ENCODE measurements around the gene ZNF227. TPM values are rescaled to one million over a fixed set of nuclear protein-coding genes. Genes with fewer than 3 reads are reported as not detected.

ZNF227 gene
- total and polyA plus RNA-seq, 4 donors: 5.0 to 27.5 (median 12.3) TPM

DNA sequence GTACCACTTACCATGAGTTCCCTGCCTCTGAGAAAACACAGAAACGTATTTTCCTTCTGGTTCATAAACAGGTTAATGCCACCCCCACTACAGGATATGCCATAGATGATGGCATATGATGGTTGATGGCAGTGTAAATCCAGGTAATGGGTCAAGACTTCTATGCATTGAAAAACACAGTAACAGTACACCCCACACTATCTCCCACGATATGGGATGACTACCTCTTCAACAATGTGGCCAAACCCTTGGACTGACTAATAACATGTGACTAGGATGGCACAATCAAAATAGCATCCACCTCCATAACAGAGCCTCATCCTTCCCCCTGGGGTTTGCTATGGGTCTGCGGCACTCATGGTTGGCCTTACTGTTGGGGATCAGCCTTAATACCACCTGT is 70.5 kb downstream of the ZNF227 start:
- ATAC-seq (ENCODE audit: low FRiP score): no peak
- DNase-seq: no peak
- no peaks in the 10 kb centered on the region for H3K4me1 ChIP-seq (ENCODE audit: control insufficient read depth in 1 of 2, insufficient read depth in 2 of 2, low read length in 2 of 2)
- no peaks in the 10 kb centered on the region for H3K27me3 ChIP-seq (ENCODE audit: control insufficient read depth in 1 of 2, insufficient read depth in 2 of 2, low read length in 1 of 2)
- no peak overlapping the region for H3K27ac ChIP-seq (ENCODE audit: low read depth in 1 of 2, low read length in 2 of 2)
- 90 to 91% methylated on average over 3 of the region's 3 CpGs for WGBS, 2 donors
- no peak overlapping the region for H3K4me3 ChIP-seq (ENCODE audit: low read length in 2 of 2)
- peaks cover 9 to 11% of the 10 kb centered on the region in 2 donors for H3K36me3 ChIP-seq (ENCODE audit: control insufficient read depth in 1 of 2, insufficient read depth in 2 of 2, low read length in 1 of 2)
- peaks cover 22% of the 10 kb centered on the region for H3K9me3 ChIP-seq (ENCODE audit: control insufficient read depth, low read length)
- intact Hi-C loops (cut with DNase I): no loop called here

GRCh38 chr19:44284968-44285367 is 72.6 kb downstream of the ZNF227 start:
- H3K36me3 ChIP-seq (ENCODE audit: control insufficient read depth in 1 of 2, insufficient read depth in 2 of 2, low read length in 1 of 2): peaks cover 25 to 26% of the 10 kb centered on the region in 2 donors
- intact Hi-C loops (cut with DNase I): no loop called here
- DNase-seq: no peak
- H3K27me3 ChIP-seq (ENCODE audit: control insufficient read depth in 1 of 2, insufficient read depth in 2 of 2, low read length in 1 of 2): no peaks in the 10 kb centered on the region
- H3K27ac ChIP-seq (ENCODE audit: low read depth in 1 of 2, low read length in 2 of 2): no peak overlapping the region
- peaks cover 31% of the 10 kb centered on the region for H3K9me3 ChIP-seq (ENCODE audit: control insufficient read depth, low read length)
- ATAC-seq (ENCODE audit: low FRiP score): no peak
- WGBS, 2 donors: 64 to 83% methylated on average over 4 of the region's 4 CpGs
- H3K4me3 ChIP-seq (ENCODE audit: low read length in 2 of 2): no peak overlapping the region
- no peaks in the 10 kb centered on the region for H3K4me1 ChIP-seq (ENCODE audit: control insufficient read depth in 1 of 2, insufficient read depth in 2 of 2, low read length in 2 of 2)

Other genes with a start within 250 kb of the ZNF227 start
- gene ZNF155, start 228.3 kb upstream of the ZNF227 start, total RNA-seq: 10 to 100 TPM in 1 of 2 donors, 1 to 10 TPM in 1; 7.1 to 10.8 TPM
- gene ZNF155, start 228.3 kb upstream of the ZNF227 start, polyA plus RNA-seq: 1 to 10 TPM; 6.0 to 9.0 TPM
- gene ZNF230, start 209.6 kb upstream of the ZNF227 start, total RNA-seq: 1 to 10 TPM; 4.2 to 6.0 TPM
- 1 to 10 TPM in 1 of 2 donors, under 1 TPM in 1; 0.75 to 2.6 TPM for gene ZNF230, start 209.6 kb upstream of the ZNF227 start, polyA plus RNA-seq
- gene ZNF222, start 187.2 kb upstream of the ZNF227 start, total RNA-seq: 1 to 10 TPM; 4.1 to 4.4 TPM
- 1 to 10 TPM; 3.9 to 5.4 TPM for gene ZNF222, start 187.2 kb upstream of the ZNF227 start, polyA plus RNA-seq
- gene ZNF223, start 160.5 kb upstream of the ZNF227 start, total RNA-seq: 1 to 10 TPM; 3.8 to 6.3 TPM
- 1 to 10 TPM; 3.5 to 4.6 TPM for gene ZNF223, start 160.5 kb upstream of the ZNF227 start, polyA plus RNA-seq
- gene ZNF284, start 140.4 kb upstream of the ZNF227 start, total RNA-seq: 1 to 10 TPM; 2.7 to 3.7 TPM
- gene ZNF284, start 140.4 kb upstream of the ZNF227 start, polyA plus RNA-seq: 1 to 10 TPM; 1.0 to 2.0 TPM
- 10 to 100 TPM; 27.3 to 42.2 TPM for gene ZNF224, start 118.2 kb upstream of the ZNF227 start, total RNA-seq
- 10 to 100 TPM in 1 of 2 donors, 1 to 10 TPM in 1; 4.8 to 40.3 TPM for gene ZNF224, start 118.2 kb upstream of the ZNF227 start, polyA plus RNA-seq
- gene ZNF225, start 99.1 kb upstream of the ZNF227 start, total RNA-seq: 1 to 10 TPM; 4.5 to 8.8 TPM
- 1 to 10 TPM in 1 of 2 donors, under 1 TPM in 1; 0.50 to 2.6 TPM for gene ZNF225, start 99.1 kb upstream of the ZNF227 start, polyA plus RNA-seq
- 10 to 100 TPM in 1 of 2 donors, 1 to 10 TPM in 1; 9.6 to 18.5 TPM for gene ZNF234, start 71.0 kb upstream of the ZNF227 start, total RNA-seq
- 1 to 10 TPM; 2.3 to 2.5 TPM for gene ZNF234, start 71.0 kb upstream of the ZNF227 start, polyA plus RNA-seq
- gene ZNF226, start 47.4 kb upstream of the ZNF227 start, total RNA-seq: 10 to 100 TPM; 15.8 to 23.6 TPM
- 10 to 100 TPM in 1 of 2 donors, 1 to 10 TPM in 1; 9.5 to 28.2 TPM for gene ZNF226, start 47.4 kb upstream of the ZNF227 start, polyA plus RNA-seq
- gene ZNF233, start 47.4 kb downstream of the ZNF227 start, total RNA-seq: under 1 TPM; 0.19 to 0.36 TPM
- gene ZNF233, start 47.4 kb downstream of the ZNF227 start, polyA plus RNA-seq: under 1 TPM; 0.67 to 0.75 TPM
- gene ZNF235, start 92.5 kb downstream of the ZNF227 start, total RNA-seq: 10 to 100 TPM in 1 of 2 donors, 1 to 10 TPM in 1; 6.2 to 11.0 TPM
- gene ZNF235, start 92.5 kb downstream of the ZNF227 start, polyA plus RNA-seq: 1 to 10 TPM; 2.3 to 3.1 TPM
- gene ZNF112, start 144.1 kb downstream of the ZNF227 start, total RNA-seq: 1 to 10 TPM; 4.9 to 8.0 TPM
- gene ZNF112, start 144.1 kb downstream of the ZNF227 start, polyA plus RNA-seq: 1 to 10 TPM; 1.9 to 2.9 TPM
- 1 to 10 TPM in 1 of 2 donors, under 1 TPM in 1; 0.84 to 3.1 TPM for gene ZNF285, start 189.1 kb downstream of the ZNF227 start, total RNA-seq
- gene ZNF285, start 189.1 kb downstream of the ZNF227 start, polyA plus RNA-seq: 1 to 10 TPM in 1 of 2 donors, under 1 TPM in 1; 0.25 to 1.5 TPM
- gene ZNF229, start 235.9 kb downstream of the ZNF227 start, total RNA-seq: 1 to 10 TPM; 5.4 to 7.4 TPM
- 1 to 10 TPM in 1 of 2 donors, under 1 TPM in 1; 0.75 to 1.6 TPM for gene ZNF229, start 235.9 kb downstream of the ZNF227 start, polyA plus RNA-seq

All from aorta (tissue), 5 donors.